NCI-H82 treated with DMSO at 0.1 percent for 48 hours (cell line): Measurements from ENCODE around the gene CRABP1.
A peak's percentile ranks its signal among the peaks of the same experiment; 100 is the strongest.

Source experiments
- DNase-seq: peaks from one replicate; lab custom pipeline; 2025; ENCODE audit not compliant: unreplicated experiment; lab: John Stamatoyannopoulos, UW

The CRABP1 gene

GRCh38 chr15:78340231-78341056 lies at the start of gene CRABP1:
Gene CRABP1 (plus strand): TSS chr15:78340353. CDS start chr15:78340429, 76 bp downstream.
- DNase-seq = no peak

GRCh38 chr15:78291052-78291451 lies 49.1 kb upstream of the CRABP1 start:
- DNase-seq = no peak

- no peak for DNase-seq
Measured at GRCh38 chr15:78291698-78292097, 48.5 kb upstream of the CRABP1 start.

- no peak for DNase-seq
Measured at GRCh38 chr15:78292219-78292618, 47.9 kb upstream of the CRABP1 start.

- peak; percentile 83 for DNase-seq
Measured at GRCh38 chr15:78299101-78299930, 40.8 kb upstream of the CRABP1 start, which contains the start of gene SKIC8. Gene SKIC8 (minus strand): TSS chr15:78299609. CDS start chr15:78295686, 3,923 bp downstream.

GRCh38 chr15:78301326-78301725 lies 38.8 kb upstream of the CRABP1 start:
- DNase-seq = no peak

GRCh38 chr15:78301828-78302227 lies 38.3 kb upstream of the CRABP1 start:
- DNase-seq = no peak

- no peak for DNase-seq
Measured at GRCh38 chr15:78302579-78303312, 37.4 kb upstream of the CRABP1 start.

- no peak for DNase-seq
Measured at GRCh38 chr15:78304216-78305066, 35.7 kb upstream of the CRABP1 start.

- DNase-seq = no peak
Measured at GRCh38 chr15:78306176-78306774, 33.9 kb upstream of the CRABP1 start.

GRCh38 chr15:78307976-78308375 lies 32.2 kb upstream of the CRABP1 start:
- DNase-seq = no peak

GRCh38 chr15:78308422-78309032 lies 31.6 kb upstream of the CRABP1 start:
- DNase-seq = peak; percentile 27

GRCh38 chr15:78311292-78311691 lies 28.9 kb upstream of the CRABP1 start:
- DNase-seq = no peak

GRCh38 chr15:78312536-78312935 lies 27.6 kb upstream of the CRABP1 start:
- no peak for DNase-seq

- DNase-seq = no peak
Measured at GRCh38 chr15:78312957-78313356, 27.2 kb upstream of the CRABP1 start.

- no peak for DNase-seq
Measured at GRCh38 chr15:78313383-78313782, 26.8 kb upstream of the CRABP1 start.

GRCh38 chr15:78314181-78314581 lies 26.0 kb upstream of the CRABP1 start:
- DNase-seq = no peak

GRCh38 chr15:78315686-78316282 lies 24.4 kb upstream of the CRABP1 start:
- DNase-seq = no peak
